ENCODE measurements around the gene SURF6.
"Not testable (repeated sequence)": the region's sequence is repeated elsewhere in the genome, so short reads cannot be mapped to it uniquely, and the experiment has no call there.

Gene SURF6

DNA sequence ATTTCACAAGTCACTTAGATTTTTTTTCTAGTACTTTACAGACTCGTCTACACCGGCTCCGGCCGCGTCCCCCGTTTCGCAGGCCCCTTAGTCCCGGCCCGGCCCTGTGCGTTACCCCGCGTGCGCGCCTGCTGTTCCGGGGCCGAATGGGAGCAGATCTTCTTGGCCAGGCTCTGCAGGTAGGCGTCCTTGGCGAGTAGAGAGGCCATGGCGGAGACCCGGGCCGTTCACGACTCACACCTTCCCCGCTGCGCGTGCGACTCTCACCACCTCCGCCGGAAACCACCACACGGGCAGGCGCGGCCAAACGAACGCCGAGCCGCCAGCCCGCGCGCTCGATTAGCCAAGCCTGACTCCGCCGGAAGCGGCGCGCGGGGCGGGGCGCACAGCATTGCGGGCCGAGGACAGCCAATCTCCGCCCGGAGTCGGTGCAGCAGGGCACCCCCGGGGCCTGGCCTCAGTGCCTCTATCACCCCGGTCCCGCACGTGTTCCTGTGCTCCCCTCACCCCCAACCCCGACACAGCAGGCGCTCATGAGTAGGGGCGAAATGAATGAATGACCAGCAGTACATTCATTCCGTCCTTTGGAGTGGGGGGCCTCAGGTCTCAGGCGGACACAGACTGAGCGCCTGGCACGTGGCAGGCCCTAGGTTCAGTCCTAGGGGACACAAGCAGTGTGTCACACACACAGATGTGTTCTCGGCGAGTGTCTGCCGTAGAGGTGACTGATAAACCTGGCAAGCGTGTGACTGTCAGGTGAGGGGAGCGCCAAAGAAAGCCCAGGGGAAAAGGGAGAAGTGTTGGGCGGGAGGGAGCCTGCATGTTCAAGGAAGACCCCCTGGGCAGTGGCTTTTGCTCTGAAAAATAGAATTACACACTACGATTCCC, at the start of gene SURF6:
SURF6 (minus strand) TSS at position 265 of the 888 bp plus-strand sequence; CDS start at position 209, 56 bp downstream.
- DNase-seq = peak; percentile 93

DNA sequence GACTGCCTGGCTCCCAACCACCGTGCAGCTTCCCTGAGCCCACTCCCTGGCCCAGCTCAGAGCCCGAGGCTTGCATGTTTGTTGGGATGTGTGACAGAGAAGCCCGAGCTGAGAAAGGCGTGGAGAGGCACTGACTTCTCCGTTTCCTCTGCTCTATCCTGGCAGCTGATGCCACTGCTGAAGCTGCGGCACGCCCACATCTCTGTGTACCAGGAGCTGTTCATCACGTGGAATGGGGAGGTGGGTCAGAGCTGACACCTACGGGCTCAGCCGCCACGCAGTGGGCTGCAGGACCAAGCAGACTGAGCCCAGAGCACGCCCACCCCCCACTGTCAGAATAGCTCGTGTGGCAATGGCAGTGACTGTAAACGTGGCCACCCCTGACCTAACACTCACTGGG, 49.5 kb upstream of the SURF6 start:
- no peak for DNase-seq

DNA sequence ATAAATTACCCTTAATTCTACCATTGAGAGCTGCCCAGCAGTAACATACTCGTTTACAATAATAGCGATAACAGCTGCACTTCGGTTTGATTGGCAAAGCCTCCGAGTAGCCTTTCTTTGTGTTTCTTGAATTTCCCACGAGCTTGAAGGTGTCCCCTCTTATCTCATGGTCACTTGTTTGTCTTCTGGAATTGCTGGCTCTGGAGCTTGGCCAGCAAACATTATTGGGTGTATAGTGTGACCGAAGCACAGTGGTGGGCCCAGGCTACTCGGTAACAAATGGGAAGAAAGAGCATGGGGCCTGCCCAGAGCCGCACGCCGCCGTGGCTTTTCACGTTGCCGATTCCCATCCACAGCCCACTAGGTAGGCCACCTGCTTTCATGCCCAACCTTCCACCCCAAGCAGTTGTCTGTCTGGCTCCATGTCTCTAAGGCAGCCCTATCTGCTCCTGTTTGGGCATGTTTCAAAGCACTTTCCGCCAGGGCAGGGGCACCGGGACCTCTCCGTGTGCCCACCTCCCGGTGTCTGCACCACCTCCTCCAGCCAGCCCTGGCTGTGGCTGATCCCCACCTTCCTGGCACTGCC, 48.8 kb upstream of the SURF6 start:
- no peak for DNase-seq

DNA sequence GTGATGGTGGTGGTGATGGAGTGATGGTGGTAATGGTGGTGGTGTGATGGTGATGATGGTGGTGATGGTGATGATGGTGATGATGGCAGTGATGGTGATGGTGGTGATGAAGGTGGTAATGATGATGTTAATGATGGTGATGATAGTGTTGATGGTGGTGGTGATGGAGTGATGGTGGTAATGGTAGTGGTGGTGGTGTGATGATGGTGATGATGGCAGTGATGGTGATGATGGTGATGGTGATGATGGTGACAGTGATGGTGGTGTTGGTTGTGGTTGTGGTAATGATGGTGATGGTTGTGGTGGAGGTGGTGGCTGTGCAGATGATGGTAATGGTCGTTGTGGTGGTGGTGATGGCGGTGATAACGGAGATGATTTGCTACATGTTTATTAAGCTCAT, 47.5 kb upstream of the SURF6 start:
- no peak for DNase-seq

DNA sequence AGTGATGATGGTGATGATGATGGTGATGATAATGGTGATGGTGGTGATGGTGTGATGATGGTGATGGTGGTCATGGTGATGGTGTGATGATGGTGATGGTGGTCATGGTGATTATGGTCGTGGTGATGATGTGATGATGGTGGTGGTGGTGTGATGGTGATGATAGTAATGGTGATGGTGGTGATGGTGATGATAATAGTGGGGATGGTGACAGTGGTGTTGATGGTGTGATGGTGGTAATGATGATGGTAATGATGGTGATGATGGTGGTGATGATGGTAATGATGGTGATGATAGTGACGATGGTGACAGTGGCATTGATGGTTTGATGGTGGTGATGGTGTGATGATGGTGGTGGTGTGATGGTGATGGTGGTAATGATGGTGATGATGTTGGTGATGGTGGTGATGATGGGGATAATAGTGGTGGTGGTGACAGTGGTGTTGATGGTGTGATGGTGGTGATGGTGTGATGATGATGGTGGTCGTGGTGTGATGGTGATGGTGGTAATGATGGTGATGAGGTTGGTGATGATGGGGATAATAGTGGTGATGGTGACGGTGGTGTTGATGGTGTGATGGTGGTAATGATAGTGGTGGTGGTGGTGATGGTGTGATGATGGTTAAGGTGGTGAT, 46.6 kb upstream of the SURF6 start:
- no peak for DNase-seq

DNA sequence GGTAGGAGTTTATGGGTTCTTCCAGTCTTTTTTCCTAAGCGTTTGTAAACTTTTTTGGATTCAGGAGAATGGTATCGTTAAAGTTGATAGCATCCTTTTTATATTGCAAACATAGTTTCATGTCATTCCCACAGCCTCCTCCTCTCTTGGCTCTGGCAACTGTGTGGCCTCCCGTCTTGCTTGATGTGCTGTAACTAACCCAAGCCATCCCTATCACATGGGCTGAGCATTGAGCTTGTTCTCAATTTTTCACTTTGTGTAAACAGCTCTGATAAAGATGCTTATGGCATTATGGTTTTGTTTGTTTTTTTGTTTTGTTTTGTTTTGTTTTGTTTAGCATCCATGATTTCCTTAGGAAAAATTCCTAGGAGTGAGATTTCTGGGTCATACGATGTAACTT, 44.7 kb upstream of the SURF6 start:
- no peak for DNase-seq

DNA sequence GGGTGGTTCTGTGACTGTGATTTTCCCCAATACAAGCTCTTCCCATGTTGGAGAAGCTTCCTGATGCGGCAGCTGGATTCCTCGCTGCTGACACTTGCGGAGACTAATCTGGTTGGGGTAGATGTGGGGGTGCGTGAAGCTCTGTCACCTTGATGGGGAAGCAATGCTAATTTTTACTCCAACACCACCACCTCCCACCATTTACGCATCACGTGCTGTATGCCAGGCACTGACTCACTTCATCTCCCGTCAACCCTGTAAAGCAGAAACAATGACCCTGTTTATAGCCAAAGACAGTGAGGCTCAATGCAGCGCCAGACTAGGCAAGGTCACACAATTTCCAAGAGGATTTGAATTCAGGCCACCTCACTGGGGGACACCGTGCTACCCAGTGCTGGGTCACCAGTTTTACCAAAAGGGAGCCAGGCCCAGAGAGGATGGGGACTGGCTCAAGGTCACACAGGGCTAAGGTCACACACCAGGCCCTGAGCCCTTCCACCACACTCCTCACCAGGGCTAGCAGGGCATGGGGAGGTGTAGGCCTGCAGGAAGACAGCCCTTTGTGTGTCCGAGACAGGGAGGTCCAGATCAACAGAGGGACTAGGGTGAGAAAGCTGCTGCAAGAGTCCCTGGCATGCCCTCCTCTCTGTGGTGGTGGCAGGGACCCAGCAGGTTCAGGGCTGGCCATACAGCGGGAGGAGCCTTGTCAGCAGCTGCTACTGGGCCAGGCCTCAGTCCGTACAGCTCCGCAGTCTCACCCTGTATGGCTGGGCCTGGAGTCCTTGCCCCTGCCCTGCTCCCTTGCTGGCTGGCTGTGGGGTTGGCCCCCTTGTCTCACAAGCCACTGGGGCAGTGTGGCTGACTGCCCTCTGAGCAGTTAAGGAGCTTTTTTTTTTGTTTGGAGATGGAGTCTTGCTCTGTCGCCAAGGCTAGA, 43.4 kb upstream of the SURF6 start:
- no peak for DNase-seq

DNA sequence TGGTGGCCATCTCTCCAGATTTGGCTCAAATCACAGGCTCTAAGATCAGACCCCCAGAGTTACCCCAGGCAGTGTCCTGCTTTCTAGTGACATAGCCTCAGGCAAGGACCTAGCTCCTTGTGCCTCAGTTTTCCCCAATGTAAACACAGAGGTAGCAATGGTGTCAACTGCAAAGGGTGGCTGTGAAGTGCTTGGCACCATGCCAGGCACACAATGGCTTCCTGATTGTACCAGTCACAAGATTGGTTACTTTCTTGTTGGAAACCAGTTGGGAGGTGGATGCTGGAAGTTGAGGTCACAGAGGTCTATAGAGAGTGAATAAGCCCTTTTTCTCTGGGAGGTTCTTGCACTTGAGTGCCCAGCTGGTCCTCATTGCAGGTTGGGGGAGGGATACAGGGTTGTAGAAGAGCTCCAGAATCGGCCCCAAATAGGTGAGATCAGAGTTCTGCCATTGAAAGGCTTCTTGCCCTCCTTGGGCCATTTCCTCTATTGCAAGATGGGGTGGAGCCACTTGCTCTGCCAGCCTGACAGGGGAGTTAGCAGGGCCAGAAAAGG, 42.5 kb upstream of the SURF6 start:
- no peak for DNase-seq

DNA sequence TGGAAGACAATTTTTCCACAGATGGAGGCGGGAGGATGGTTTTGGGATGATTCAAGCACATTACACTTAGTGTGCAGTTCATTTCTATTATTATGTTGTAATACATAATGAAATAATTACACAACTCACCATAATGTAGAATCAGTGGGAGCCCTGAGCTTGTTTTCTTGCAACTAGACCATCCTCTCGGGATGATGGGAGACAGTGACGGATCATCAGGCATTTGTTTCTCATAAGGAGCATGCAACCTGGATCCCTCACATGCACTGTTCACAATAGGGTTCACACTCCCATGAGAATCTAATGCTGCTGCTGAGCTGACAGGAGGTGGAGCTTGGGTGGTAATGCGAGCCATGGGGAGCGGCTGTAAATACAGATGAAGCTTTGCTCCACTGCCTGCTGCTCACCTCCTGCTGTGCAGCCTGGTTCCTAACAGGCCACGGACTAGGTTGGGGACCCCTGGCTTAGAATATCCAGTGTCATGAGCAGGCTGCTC, 41.8 kb upstream of the SURF6 start:
- DNase-seq = no peak

DNA sequence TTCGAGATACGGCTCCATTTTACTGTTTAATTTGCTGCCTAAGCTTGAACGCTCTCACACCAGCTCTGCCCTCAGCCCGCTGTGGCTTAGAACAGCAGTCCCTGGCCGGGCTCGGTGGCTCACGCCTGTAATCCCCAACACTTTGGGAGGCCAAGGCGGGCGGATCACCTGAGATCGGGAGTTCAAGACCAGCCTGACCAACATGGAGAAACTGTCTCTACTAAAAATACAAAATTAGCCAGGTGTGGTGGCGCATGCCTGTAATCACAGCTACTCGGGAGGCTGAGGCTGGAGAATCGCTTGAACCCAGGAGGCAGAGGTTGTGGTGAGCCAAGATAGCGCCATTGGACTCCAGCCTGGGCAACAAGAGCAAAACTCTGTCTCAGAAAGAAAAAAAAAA, 41.3 kb upstream of the SURF6 start:
- not testable (repeated sequence) for DNase-seq

DNA sequence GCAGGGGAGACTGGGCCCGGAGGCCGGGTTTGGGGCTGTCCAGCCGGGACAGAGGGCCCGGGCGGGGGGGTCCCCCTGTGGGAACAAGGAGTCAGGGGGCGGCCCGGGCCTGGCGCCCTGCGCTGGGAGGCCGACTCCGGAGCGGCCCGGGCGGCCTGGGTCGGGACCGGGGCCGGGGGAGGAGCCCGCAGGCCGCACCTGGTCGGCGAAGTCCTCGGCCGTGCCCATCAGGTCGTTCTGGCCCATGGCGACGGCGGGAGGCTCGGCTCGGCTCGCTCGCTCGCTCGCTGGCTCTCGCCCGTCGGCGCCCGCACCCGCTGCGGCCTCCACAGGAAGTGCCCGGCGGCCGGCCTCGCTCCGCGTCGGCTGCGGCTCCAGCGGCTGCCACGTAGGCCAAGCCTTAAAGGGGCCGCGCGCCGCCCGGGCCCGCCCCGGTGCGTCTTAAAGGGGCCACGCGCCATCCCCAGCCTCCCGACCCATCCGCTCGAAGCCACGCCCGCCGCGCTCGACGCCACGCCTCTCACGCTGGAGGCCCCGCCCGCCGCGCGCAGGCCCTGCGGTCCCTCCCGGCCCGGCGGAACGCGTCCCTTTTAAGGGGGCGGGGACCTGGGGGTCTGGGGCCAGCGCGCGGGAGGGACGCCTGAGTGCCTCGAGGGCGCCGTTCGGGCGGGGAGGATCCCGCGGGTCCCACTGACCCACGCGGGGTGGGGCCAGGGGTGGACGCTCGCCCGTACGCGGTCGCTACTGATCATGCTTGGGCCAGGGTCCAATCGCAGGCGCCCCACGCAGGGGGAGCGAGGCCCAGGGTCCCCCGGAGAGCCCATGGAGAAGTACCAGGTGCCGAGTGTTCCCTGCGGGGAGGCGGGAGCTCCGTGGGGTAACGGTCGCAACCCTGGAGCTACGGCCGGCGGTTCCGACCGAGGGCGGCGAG, 40.0 kb upstream of the SURF6 start, which contains the start of the genes STKLD1 and SURF4:
STKLD1 (plus strand) TSS at position 643 of the 931 bp plus-strand sequence; CDS start at position 751, 108 bp downstream.
SURF4 (minus strand) TSS at position 337 of the 931 bp plus-strand sequence; CDS start at position 246, 91 bp downstream.
- DNase-seq = peak; percentile 97

DNA sequence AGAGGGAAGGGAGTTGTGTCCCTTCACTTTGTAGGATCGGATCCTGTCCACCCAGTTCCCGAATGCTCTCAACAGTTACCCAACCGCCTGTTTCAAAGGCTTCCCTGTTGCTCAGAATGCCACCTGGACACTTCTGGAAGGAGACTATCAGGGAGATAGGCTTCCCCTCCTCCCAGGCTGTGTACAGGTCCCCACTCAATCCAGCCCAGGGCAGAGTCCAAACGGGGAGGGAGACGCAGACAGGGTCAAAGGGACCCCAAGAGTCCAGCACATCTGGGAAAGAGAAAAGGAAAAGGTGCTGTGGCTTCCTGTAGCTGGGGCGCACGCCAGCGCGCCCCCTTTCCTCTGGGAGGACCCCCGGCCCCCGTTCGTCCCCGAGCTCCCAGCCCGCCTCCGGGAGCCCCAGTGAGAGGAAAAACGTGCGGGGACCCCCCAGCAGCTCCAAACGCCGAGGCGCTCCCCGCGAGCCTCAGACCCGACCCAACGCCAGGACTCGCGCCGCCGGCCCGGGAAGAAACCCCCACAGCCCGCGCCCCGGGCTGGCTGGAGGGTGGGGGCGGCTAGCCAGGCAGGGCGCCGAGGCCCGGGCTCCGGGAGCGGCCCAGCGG, 39.2 kb upstream of the SURF6 start:
- DNase-seq = peak; percentile 61

DNA sequence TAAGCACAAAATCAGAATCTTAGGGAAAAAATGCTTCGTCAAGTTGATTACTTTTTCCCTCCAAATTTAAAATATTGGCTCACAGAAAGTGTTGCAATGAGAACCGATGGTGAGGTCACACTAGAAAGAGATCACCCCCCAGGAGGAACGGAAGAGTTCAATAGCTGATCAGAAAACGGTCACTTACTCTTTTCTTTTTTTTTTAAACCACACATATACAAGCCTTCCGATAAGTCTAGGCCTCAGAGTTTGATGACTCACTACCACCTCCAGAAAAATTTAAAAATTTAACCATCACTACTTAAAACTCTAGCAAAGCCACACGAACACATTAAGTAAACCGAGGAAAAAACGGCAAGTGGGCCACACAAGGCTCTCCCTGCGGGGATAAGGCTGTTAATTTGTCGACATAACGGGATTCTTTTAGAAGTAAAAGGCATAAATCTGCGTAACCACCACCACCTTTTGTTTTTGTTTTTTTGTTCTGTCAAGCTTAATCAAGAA, 38.7 kb upstream of the SURF6 start:
- no peak for DNase-seq

DNA sequence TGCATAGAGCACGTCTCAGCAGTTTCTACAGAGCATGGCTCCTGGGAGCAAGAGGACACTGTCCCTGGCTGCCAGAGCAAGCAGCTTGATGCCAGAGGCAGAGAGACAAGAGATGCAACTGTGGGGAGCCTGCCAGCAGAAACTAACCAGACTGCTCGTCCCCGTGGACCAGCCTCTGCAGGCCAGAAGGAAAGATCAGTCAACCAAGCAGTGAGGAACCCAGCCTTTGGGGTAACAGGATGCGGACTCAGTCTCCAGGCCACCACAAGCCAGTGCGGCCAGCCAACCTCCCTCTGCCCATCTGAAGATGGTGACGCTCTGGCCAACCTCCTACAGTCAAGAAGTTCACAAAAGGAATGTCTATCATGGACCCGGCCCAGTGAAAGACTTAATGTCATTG, 36.2 kb upstream of the SURF6 start:
- DNase-seq = no peak

DNA sequence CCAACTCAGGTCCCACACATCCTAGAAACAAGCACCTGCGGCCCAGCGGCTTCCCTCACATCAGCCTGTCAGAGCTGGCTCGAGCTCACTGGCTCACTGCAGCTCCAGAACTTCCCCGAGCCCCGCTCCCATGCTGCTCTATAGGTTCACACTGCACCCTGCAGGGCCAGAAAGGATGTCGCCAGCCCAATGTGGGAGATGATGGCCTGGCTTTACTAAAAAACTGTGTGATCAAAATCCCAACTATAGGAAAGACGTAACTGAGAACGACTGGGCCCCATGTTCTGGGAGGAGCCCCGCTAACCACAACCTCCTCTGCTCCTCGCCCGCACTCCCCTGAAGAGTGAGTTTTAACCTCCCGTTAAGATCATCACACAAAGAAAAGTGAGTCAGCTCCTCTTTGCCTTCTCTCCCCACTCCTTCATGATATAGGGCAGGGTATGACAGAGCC, 35.3 kb upstream of the SURF6 start:
- no peak for DNase-seq

DNA sequence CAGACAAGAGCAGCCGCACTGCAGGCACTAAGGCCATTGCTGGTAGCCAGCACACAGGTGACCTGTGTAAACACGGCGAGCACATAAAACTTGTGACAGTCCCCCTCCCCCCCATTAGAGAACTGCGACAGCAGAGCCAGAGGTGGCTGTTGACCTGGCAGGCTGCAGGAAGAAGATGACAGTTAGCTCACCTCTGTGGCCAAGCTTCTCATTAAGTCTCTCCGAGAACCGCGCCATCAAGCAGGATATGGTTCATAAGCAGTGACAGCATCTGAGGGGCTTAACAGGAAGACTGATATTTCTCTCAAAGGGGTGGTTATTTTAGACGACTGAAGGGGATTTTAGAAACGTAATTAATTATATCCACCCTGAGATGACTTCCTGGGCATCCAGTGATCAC, 34.7 kb upstream of the SURF6 start:
- no peak for DNase-seq

DNA sequence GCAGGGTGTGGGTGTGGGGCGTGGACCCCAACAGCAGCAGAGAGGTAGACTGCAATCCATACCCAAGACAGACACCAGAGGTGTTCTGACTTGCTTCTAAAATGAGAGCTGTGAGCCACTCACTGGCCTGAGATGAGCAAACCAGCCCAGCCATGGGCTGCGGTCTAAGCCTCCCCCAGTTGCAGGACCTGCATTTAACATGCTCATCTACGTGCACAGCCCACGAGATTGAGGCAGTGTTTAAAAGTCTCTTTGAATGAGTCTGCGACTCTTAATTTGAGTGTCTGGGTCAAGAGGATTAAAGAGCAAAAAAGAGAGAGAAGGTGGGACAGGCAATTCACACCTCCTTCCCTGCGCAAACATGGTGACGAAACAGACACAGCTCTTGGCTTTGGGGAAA, 33.9 kb upstream of the SURF6 start:
- no peak for DNase-seq

DNA sequence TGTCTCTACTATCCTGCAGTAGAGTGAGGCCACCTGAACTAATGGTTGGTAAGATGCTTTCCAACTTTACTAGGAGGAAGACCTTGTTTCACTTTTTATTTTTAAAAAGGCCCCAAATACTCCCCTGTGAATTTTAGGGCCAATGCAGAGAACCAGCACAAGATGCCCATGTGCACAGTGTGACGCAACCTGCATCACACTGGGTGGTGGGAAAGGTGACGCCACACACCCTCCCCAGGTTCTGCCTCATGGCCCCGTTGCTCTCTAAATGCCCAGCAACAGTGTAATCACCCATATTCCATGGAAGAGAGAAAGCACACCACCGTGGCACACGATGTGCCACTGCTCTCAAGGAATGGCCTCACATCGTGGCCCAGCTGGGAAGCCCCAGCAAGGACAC, 33.4 kb upstream of the SURF6 start:
- DNase-seq = no peak

DNA sequence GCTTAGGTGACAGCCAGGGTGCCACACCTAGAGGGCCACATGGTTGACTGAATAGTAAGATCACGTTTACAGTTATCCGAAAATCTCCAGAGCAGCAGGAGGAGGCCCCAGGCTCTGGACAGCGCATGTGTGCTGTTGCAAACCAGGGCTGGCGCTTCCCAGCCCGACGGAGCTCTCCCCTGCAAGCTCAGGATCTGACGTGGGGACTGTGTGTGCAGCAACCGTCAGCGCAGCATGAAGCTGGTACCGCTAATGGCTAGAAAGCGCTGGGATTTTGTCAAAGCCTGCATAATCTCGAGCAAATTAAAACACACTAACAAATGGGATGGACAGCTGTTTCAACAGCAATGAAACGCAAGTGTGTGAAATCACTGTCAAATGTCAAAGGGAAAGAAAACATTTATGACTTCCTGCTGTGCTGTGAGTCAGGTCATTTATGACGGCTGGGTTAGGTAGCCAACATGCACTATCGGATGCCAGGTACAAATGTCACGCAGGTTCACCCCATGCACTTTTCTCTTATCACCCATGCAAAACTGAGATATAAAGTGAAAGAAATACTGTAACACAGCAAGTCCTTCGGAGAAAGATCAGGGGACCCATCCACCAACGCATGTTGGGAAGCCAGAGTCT, 32.4 kb upstream of the SURF6 start:
- no peak for DNase-seq

DNA sequence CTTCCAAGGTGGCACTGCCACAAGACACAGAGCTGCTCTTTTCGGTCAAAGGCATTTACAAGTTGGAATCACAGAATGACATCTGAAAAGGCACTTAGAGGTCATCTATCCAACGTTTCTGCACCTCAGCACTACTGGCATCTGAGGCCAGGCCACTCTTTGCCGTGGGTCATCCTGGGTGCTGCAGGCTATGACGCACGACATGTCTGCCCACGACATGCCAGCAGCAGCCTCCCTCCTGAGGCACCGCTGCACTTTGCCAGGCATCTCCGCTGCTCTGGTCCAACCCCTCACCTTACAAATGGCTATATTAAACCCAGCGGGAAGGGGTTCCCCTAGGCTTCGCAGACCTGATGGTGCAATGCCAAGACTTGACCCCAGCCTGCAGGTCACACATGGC, 31.8 kb upstream of the SURF6 start:
- DNase-seq = no peak

All from right forelimb (tissue), 1 donor.